Measurements from ENCODE around the gene TMEM44. TPM values are rescaled to one million over a fixed set of nuclear protein-coding genes. Genes with fewer than 3 reads are reported as not detected.

The TMEM44 gene
- total RNA-seq, 1 donor, result 18.8 TPM

- Histone ChIP-seq H3K79me2 (ENCODE audit: insufficient read depth, low read length) (peaks cover 50% of the 10 kb centered on the region), H3K4me3 (ENCODE audit: insufficient read depth, low read length) (no peak overlapping the region), H3K9me3 (ENCODE audit: low read depth, low read length) (no peaks in the 10 kb centered on the region), H3K27ac (ENCODE audit: low read depth, low read length) (no peak overlapping the region), H2AFZ (ENCODE audit: low read length) (no peak overlapping the region), H3K36me3 (ENCODE audit: insufficient read depth, low read length) (peaks cover 44% of the 10 kb centered on the region), H3K4me2 (ENCODE audit: insufficient read depth, low read length) (no peak overlapping the region), H3K27me3 (ENCODE audit: insufficient read depth, low read length) (no peaks in the 10 kb centered on the region), H4K20me1 (ENCODE audit: insufficient read depth, low read length) (peaks cover 13% of the 10 kb centered on the region), H3K4me1 (ENCODE audit: insufficient read depth, low read length) (peaks cover 9% of the 10 kb centered on the region)
- no peak for DNase-seq (ENCODE audit: insufficient read length, low spot score, missing footprints)
- TF ChIP-seq, protein P1, sequence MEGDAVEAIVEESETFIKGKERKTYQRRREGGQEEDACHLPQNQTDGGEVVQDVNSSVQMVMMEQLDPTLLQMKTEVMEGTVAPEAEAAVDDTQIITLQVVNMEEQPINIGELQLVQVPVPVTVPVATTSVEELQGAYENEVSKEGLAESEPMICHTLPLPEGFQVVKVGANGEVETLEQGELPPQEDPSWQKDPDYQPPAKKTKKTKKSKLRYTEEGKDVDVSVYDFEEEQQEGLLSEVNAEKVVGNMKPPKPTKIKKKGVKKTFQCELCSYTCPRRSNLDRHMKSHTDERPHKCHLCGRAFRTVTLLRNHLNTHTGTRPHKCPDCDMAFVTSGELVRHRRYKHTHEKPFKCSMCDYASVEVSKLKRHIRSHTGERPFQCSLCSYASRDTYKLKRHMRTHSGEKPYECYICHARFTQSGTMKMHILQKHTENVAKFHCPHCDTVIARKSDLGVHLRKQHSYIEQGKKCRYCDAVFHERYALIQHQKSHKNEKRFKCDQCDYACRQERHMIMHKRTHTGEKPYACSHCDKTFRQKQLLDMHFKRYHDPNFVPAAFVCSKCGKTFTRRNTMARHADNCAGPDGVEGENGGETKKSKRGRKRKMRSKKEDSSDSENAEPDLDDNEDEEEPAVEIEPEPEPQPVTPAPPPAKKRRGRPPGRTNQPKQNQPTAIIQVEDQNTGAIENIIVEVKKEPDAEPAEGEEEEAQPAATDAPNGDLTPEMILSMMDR (IDR thresholded peaks at IDR 0.05; ENCODE audit: extremely low read depth, low read depth, low read length), result no peak
Observed at GRCh38 chr3:194667363-194667762, 34.1 kb upstream of the TMEM44 start.

DNA sequence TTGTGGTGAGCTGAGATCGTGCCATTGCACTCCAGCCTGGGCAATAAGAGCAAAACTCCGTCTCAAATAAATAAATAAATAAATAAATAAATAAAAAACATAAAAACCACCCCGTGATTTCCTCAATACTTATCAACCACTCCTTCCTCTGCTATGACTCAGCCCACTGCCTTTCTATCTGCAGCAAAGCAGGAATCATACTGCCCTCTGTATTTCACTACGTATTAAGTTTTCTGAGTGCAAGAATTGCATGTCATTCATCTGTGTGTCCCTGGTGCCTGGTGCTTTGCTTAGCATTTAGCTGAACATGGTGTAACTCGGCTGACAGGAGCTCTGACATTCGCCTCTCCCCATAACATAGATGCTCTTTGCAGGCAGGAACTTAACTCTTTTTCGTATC, 31.6 kb upstream of the TMEM44 start:
- H3K4me2 ChIP-seq (ENCODE audit: insufficient read depth, low read length), result no peak overlapping the region
- peaks cover 4% of the 10 kb centered on the region for H4K20me1 ChIP-seq (ENCODE audit: insufficient read depth, low read length)
- peaks cover 41% of the 10 kb centered on the region for H3K79me2 ChIP-seq (ENCODE audit: insufficient read depth, low read length)
- no peaks in the 10 kb centered on the region for H3K27me3 ChIP-seq (ENCODE audit: insufficient read depth, low read length)
- no peak overlapping the region for H3K27ac ChIP-seq (ENCODE audit: low read depth, low read length)
- DNase-seq (ENCODE audit: insufficient read length, low spot score, missing footprints), result no peak
- no peak overlapping the region for H3K4me3 ChIP-seq (ENCODE audit: insufficient read depth, low read length)
- TF ChIP-seq, protein P1 (IDR thresholded peaks at IDR 0.05; ENCODE audit: extremely low read depth, low read depth, low read length), result no peak
- no peaks in the 10 kb centered on the region for H3K9me3 ChIP-seq (ENCODE audit: low read depth, low read length)
- no peak overlapping the region for H2AFZ ChIP-seq (ENCODE audit: low read length)
- no peaks in the 10 kb centered on the region for H3K4me1 ChIP-seq (ENCODE audit: insufficient read depth, low read length)
- H3K36me3 ChIP-seq (ENCODE audit: insufficient read depth, low read length), result peaks cover 47% of the 10 kb centered on the region

GRCh38 chr3:194661946-194662345, 28.7 kb upstream of the TMEM44 start:
- peaks cover 52% of the 10 kb centered on the region for H3K36me3 ChIP-seq (ENCODE audit: insufficient read depth, low read length)
- H4K20me1 ChIP-seq (ENCODE audit: insufficient read depth, low read length), result peaks cover 4% of the 10 kb centered on the region
- H2AFZ ChIP-seq (ENCODE audit: low read length), result no peak overlapping the region
- no peaks in the 10 kb centered on the region for H3K27me3 ChIP-seq (ENCODE audit: insufficient read depth, low read length)
- no peak overlapping the region for H3K4me3 ChIP-seq (ENCODE audit: insufficient read depth, low read length)
- TF ChIP-seq, protein P1 (IDR thresholded peaks at IDR 0.05; ENCODE audit: extremely low read depth, low read depth, low read length), result no peak
- no peaks in the 10 kb centered on the region for H3K4me1 ChIP-seq (ENCODE audit: insufficient read depth, low read length)
- H3K4me2 ChIP-seq (ENCODE audit: insufficient read depth, low read length), result no peak overlapping the region
- H3K27ac ChIP-seq (ENCODE audit: low read depth, low read length), result no peak overlapping the region
- peaks cover 20% of the 10 kb centered on the region for H3K79me2 ChIP-seq (ENCODE audit: insufficient read depth, low read length)
- DNase-seq (ENCODE audit: insufficient read length, low spot score, missing footprints), result no peak
- H3K9me3 ChIP-seq (ENCODE audit: low read depth, low read length), result no peaks in the 10 kb centered on the region

GRCh38 chr3:194661374-194661773, 28.2 kb upstream of the TMEM44 start:
- Histone ChIP-seq H3K79me2 (ENCODE audit: insufficient read depth, low read length) (peaks cover 17% of the 10 kb centered on the region), H3K27me3 (ENCODE audit: insufficient read depth, low read length) (no peaks in the 10 kb centered on the region), H3K4me1 (ENCODE audit: insufficient read depth, low read length) (no peaks in the 10 kb centered on the region), H3K9me3 (ENCODE audit: low read depth, low read length) (no peaks in the 10 kb centered on the region), H3K27ac (ENCODE audit: low read depth, low read length) (no peak overlapping the region), H3K4me2 (ENCODE audit: insufficient read depth, low read length) (no peak overlapping the region), H3K4me3 (ENCODE audit: insufficient read depth, low read length) (no peak overlapping the region), H3K36me3 (ENCODE audit: insufficient read depth, low read length) (peaks cover 51% of the 10 kb centered on the region), H4K20me1 (ENCODE audit: insufficient read depth, low read length) (peaks cover 4% of the 10 kb centered on the region), H2AFZ (ENCODE audit: low read length) (no peak overlapping the region)
- DNase-seq (ENCODE audit: insufficient read length, low spot score, missing footprints), result no peak
- TF ChIP-seq, protein P1 (IDR thresholded peaks at IDR 0.05; ENCODE audit: extremely low read depth, low read depth, low read length), result no peak
